ENCODE data around the gene TGM3. TPM values are rescaled to one million over a fixed set of nuclear protein-coding genes. Genes with fewer than 3 reads are reported as not detected.

The TGM3 gene
- total RNA-seq, 1 donor from 2014 or later: not detected

Other genes starting within 250 kb of the TGM3 start
- gene STK35, start 194.2 kb upstream of the TGM3 start, total RNA-seq: 11.7 TPM
- gene TGM6, start 84.9 kb downstream of the TGM3 start, total RNA-seq: not detected
- 49.9 TPM for gene SNRPB, start 174.8 kb downstream of the TGM3 start, total RNA-seq
- 5.5 TPM for gene ZNF343, start 212.9 kb downstream of the TGM3 start, total RNA-seq
- gene TMC2, start 240.6 kb downstream of the TGM3 start, total RNA-seq: not detected

All from Right ventricle myocardium superior (tissue), 1 donor.